HEK293 (cell line): Measurements from ENCODE around the gene ZNF175.

Experiments
- CTCF ChIA-PET: fragments of 350-600 bp; formaldehyde crosslinking; extraction: SDS; loops from one replicate; lab custom pipeline; 2021; ENCODE audit warnings: antibody characterized with exemption; lab: Yijun Ruan, JAX
- POLR2A ChIA-PET: fragments of 300-600 bp; formaldehyde crosslinking; extraction: SDS; loops from one replicate; lab custom pipeline; 2020; ENCODE audit warnings: antibody characterized with exemption, inconsistent platforms; lab: Yijun Ruan, JAX
- H3K27ac ChIP-seq: fragments of 200-500 bp; sonication (Bioruptor generic); 2 replicates; pipeline ENCODE4 v1.5.1; 2014; ENCODE audit warnings: low read depth, low read length, control low read depth, inconsistent platforms; ENCODE audit errors: extremely low read depth
- H3K36me3 ChIP-seq, 2 experiments: fragments of 200-500 bp in 1 of 2; sonication (Bioruptor generic) in 1 of 2; 1 replicate in 1 of 2; 2 replicates in 1 of 2; pipeline ENCODE4 v1.5.1; 2014 to 2017; ENCODE audit warnings: inconsistent platforms in 2 of 2, low read length in 2 of 2; ENCODE audit not compliant: control insufficient read depth in 2 of 2, insufficient read depth in 1 of 2
- H3K4me1 ChIP-seq: fragments of 200-500 bp; sonication (Bioruptor generic); 2 replicates; pipeline ENCODE4 v1.5.1; 2014; ENCODE audit warnings: mild to moderate bottlenecking, low read length, inconsistent platforms; ENCODE audit not compliant: control insufficient read depth, insufficient read depth
- H3K4me3 ChIP-seq: 2 replicates; pipeline ENCODE4 v1.5.1; 2011; ENCODE audit warnings: low read depth, mild to moderate bottlenecking, control low read depth, low read length, moderate library complexity
- H3K9me3 ChIP-seq: fragments of 200-500 bp; sonication (Bioruptor generic); 2 replicates; pipeline ENCODE4 v1.5.1; 2014; ENCODE audit warnings: low read depth, low read length, inconsistent platforms; ENCODE audit not compliant: control insufficient read depth, insufficient read depth
- GLI4 ChIP-seq: fragments of 450-650 bp; formaldehyde crosslinking; IDR thresholded peaks from 2 replicates; pipeline ENCODE4 v1.5.1; 2016; ENCODE audit warnings: missing biosample characterization, missing genetic modification characterization
- SALL2 ChIP-seq: fragments of 450-650 bp; formaldehyde crosslinking; IDR thresholded peaks from 2 replicates; pipeline ENCODE4 v1.5.0; 2017; ENCODE audit warnings: missing biosample characterization, mild to moderate bottlenecking, missing genetic modification characterization, borderline replicate concordance
- SP2 ChIP-seq: fragments of 450-650 bp; formaldehyde crosslinking; IDR thresholded peaks from 2 replicates; pipeline ENCODE4 v1.5.1; 2016; ENCODE audit warnings: missing biosample characterization, missing genetic modification characterization
- ZBTB7A ChIP-seq: fragments of 450-650 bp; formaldehyde crosslinking; IDR thresholded peaks from 2 replicates; pipeline ENCODE4 v1.5.1; 2016; ENCODE audit warnings: low read depth, missing biosample characterization, missing genetic modification characterization
- ZFHX2 ChIP-seq: fragments of 450-650 bp; formaldehyde crosslinking; conservative IDR thresholded peaks from 2 replicates; pipeline ENCODE4 v1.5.1; 2016; ENCODE audit warnings: missing biosample characterization, missing genetic modification characterization
- ZNF112 ChIP-seq: fragments of 450-650 bp; formaldehyde crosslinking; IDR thresholded peaks from 2 replicates; pipeline ENCODE4 v1.5.0; 2017; ENCODE audit warnings: missing biosample characterization, missing genetic modification characterization
- ZNF121 ChIP-seq: fragments of 450-650 bp; formaldehyde crosslinking; IDR thresholded peaks from 2 replicates; pipeline ENCODE4 v1.5.1; 2016; ENCODE audit warnings: missing biosample characterization, missing genetic modification characterization
- ZNF132 ChIP-seq: fragments of 450-650 bp; formaldehyde crosslinking; IDR thresholded peaks from 2 replicates; pipeline ENCODE4 v1.5.1; 2017; ENCODE audit warnings: missing biosample characterization, missing genetic modification characterization, borderline replicate concordance
- ZNF175 ChIP-seq: fragments of 450-650 bp; formaldehyde crosslinking; IDR thresholded peaks from 2 replicates; pipeline ENCODE4 v1.5.1; 2016; ENCODE audit warnings: missing biosample characterization, missing genetic modification characterization
- ZNF19 ChIP-seq: fragments of 450-650 bp; formaldehyde crosslinking; IDR thresholded peaks from 2 replicates; pipeline ENCODE4; 2016; ENCODE audit warnings: missing biosample characterization, missing genetic modification characterization, low read depth
- ZNF221 ChIP-seq: fragments of 450-650 bp; formaldehyde crosslinking; IDR thresholded peaks from 2 replicates; pipeline ENCODE4 v1.5.1; 2017; ENCODE audit warnings: missing biosample characterization, missing genetic modification characterization, borderline replicate concordance
- ZNF404 ChIP-seq: fragments of 450-650 bp; formaldehyde crosslinking; IDR thresholded peaks from 2 replicates; pipeline ENCODE4 v1.5.1; 2017; ENCODE audit warnings: missing biosample characterization, missing genetic modification characterization
- ZNF416 ChIP-seq: fragments of 450-650 bp; formaldehyde crosslinking; IDR thresholded peaks from 2 replicates; pipeline ENCODE4 v1.5.1; 2016; ENCODE audit warnings: missing biosample characterization, missing genetic modification characterization
- ZNF473 ChIP-seq: fragments of 450-650 bp; formaldehyde crosslinking; IDR thresholded peaks from 2 replicates; pipeline ENCODE4 v1.5.1; 2017; ENCODE audit warnings: missing biosample characterization, missing genetic modification characterization
- ZNF571 ChIP-seq: fragments of 450-650 bp; formaldehyde crosslinking; IDR thresholded peaks from 2 replicates; pipeline ENCODE4 v1.5.0; 2017; ENCODE audit warnings: missing biosample characterization, missing genetic modification characterization
- ZNF624 ChIP-seq: fragments of 450-650 bp; formaldehyde crosslinking; IDR thresholded peaks from 2 replicates; pipeline ENCODE4 v1.5.1; 2017; ENCODE audit warnings: missing biosample characterization, missing genetic modification characterization
- ZNF768 ChIP-seq: fragments of 450-650 bp; formaldehyde crosslinking; IDR thresholded peaks from 2 replicates; pipeline ENCODE4 v1.5.1; 2018; ENCODE audit warnings: missing biosample characterization, mild to moderate bottlenecking, missing genetic modification characterization
- ZNF785 ChIP-seq: fragments of 450-650 bp; formaldehyde crosslinking; IDR thresholded peaks from 2 replicates; pipeline ENCODE4 v1.5.1; 2016; ENCODE audit warnings: missing biosample characterization, missing genetic modification characterization
- ZNF837 ChIP-seq: fragments of 450-650 bp; formaldehyde crosslinking; IDR thresholded peaks from 2 replicates; pipeline ENCODE4 v1.5.1; 2016; ENCODE audit warnings: missing biosample characterization, missing genetic modification characterization
- ZNF843 ChIP-seq: fragments of 450-650 bp; formaldehyde crosslinking; IDR thresholded peaks from 2 replicates; pipeline ENCODE4 v1.5.1; 2016; ENCODE audit warnings: missing biosample characterization, missing genetic modification characterization
- TF ChIP-seq, protein P1 (sequence below): fragments of 450-650 bp; formaldehyde crosslinking; IDR thresholded peaks from 2 replicates; pipeline ENCODE4 v1.5.1; 2017; ENCODE audit warnings: missing biosample characterization, missing genetic modification characterization
- TF ChIP-seq, protein P2 (sequence below): fragments of 450-650 bp; formaldehyde crosslinking; IDR thresholded peaks from 2 replicates; pipeline ENCODE4 v1.5.1; 2017; ENCODE audit warnings: missing biosample characterization, missing genetic modification characterization

Gene ZNF175

DNA sequence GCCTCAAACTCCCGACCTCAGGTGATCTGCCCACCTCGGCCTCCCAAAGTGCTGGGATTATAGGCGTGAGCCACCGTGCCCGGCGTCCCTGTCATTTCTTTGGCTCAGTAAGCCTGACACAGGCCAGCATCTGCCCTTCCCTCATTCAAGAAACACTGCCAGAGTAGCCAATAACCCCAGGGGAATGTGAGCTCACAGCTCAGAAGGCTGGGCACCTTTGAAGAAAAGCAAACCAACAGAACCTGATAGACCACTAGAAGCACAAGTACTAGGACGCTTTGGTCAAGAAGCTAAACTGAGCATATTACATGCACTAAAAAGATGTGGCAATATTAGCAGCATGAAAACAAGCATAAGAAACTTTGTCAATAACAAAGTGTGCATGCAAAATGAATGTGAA is 44.9 kb downstream of the ZNF175 start:
- H3K4me1 ChIP-seq = no peaks in the 10 kb centered on the region
- H3K9me3 ChIP-seq = no peaks in the 10 kb centered on the region
- ChIA-PET CTCF (interaction anchor here (1.2 to 2.1 kb wide), 3 partner anchors 8 to 44 kb away, joined by 4 to 8 read pairs (median 4); no protein-coding TSS in a partner anchor), POLR2A (no interaction called here)
- TF ChIP-seq ZNF121 (tag by site-specific recombination) = no peak
- H3K4me3 ChIP-seq = no peak overlapping the region
- H3K27ac ChIP-seq = no peak overlapping the region
- H3K36me3 ChIP-seq = no peaks in the 10 kb centered on the region

DNA sequence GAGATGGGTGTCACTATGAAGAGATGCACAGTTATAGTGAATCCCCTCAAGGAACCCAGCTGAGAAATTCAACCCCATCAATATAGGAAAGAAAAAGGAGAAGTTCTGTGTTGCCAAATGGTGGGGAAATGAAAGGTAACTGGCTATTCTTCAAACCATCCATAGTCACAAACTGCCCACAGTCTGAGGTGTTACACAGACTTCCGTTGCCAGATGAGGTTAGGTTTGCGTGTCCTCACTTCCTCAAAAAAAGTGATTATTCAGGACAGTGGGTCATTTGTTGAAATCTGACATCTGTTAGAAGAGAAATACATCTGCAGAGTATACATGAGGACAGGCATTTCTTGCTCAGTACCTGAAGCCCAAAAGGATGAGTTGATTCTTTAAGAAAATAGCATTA is 50.1 kb downstream of the ZNF175 start:
- POLR2A ChIA-PET = no interaction called here
- H3K4me1 ChIP-seq = no peaks in the 10 kb centered on the region
- H3K4me3 ChIP-seq = no peak overlapping the region
- H3K36me3 ChIP-seq = no peaks in the 10 kb centered on the region
- CTCF ChIA-PET = interaction anchor here (0.5 to 1.1 kb wide), 3 partner anchors 13 to 106 kb away, joined by 4 read pairs; no protein-coding TSS in a partner anchor
- TF ChIP-seq, protein P1, sequence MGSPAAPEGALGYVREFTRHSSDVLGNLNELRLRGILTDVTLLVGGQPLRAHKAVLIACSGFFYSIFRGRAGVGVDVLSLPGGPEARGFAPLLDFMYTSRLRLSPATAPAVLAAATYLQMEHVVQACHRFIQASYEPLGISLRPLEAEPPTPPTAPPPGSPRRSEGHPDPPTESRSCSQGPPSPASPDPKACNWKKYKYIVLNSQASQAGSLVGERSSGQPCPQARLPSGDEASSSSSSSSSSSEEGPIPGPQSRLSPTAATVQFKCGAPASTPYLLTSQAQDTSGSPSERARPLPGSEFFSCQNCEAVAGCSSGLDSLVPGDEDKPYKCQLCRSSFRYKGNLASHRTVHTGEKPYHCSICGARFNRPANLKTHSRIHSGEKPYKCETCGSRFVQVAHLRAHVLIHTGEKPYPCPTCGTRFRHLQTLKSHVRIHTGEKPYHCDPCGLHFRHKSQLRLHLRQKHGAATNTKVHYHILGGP (tag by site-specific recombination) = no peak
- no peak for TF ChIP-seq SALL2 (tag by site-specific recombination)
- TF ChIP-seq ZNF132 (tag by site-specific recombination) = no peak
- TF ChIP-seq, protein P2, sequence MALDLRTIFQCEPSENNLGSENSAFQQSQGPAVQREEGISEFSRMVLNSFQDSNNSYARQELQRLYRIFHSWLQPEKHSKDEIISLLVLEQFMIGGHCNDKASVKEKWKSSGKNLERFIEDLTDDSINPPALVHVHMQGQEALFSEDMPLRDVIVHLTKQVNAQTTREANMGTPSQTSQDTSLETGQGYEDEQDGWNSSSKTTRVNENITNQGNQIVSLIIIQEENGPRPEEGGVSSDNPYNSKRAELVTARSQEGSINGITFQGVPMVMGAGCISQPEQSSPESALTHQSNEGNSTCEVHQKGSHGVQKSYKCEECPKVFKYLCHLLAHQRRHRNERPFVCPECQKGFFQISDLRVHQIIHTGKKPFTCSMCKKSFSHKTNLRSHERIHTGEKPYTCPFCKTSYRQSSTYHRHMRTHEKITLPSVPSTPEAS = no peak
- no peak for TF ChIP-seq ZNF624 (tag by site-specific recombination)
- no peak for TF ChIP-seq ZNF837 (tag by site-specific recombination)
- TF ChIP-seq ZNF785 (tag by site-specific recombination) = no peak
- no peak for TF ChIP-seq ZNF416
- TF ChIP-seq ZNF571 (tag by site-specific recombination) = no peak
- TF ChIP-seq ZNF843 (tag by site-specific recombination) = no peak
- no peak for TF ChIP-seq ZNF221 (tag by site-specific recombination)
- TF ChIP-seq ZNF121 (tag by site-specific recombination) = no peak
- TF ChIP-seq ZNF473 (tag by site-specific recombination) = no peak
- TF ChIP-seq GLI4 (tag by site-specific recombination) = no peak
- TF ChIP-seq ZNF404 = no peak
- no peak for TF ChIP-seq ZFHX2 (tag by site-specific recombination)
- H3K9me3 ChIP-seq = no peaks in the 10 kb centered on the region
- no peak overlapping the region for H3K27ac ChIP-seq

DNA sequence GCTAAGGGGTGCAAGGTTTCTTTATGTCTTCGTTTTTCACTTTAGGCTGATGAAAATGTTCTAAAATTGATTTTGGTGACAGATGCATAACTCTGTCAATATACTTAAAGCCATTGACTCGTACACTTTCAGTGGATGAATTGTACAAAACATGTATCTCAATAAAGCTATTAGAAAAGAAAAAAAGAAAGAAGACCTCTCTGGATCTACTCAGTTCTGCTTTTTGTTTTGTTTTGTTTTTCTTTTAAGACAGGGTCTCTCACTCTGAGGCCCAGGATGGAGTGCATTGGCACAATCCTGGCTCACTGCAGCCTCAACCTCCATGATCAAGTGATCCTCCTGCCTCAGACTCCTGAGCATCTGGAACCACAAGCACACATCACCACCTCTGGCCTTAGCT is 55.6 kb downstream of the ZNF175 start:
- POLR2A ChIA-PET = no interaction called here
- TF ChIP-seq ZBTB7A (tag by site-specific recombination) = no peak
- TF ChIP-seq ZNF175 = no peak
- no peak for TF ChIP-seq ZNF19 (tag by site-specific recombination)
- no peak for TF ChIP-seq ZNF768 (tag by site-specific recombination)
- TF ChIP-seq SP2 (tag by site-specific recombination) = no peak
- no peak for TF ChIP-seq ZNF112 (tag by site-specific recombination)

More for the DNA sequence above, 55.6 kb downstream of the ZNF175 start:
- H3K36me3 ChIP-seq = no peaks in the 10 kb centered on the region
- H3K27ac ChIP-seq = no peak overlapping the region
- CTCF ChIA-PET = interaction anchor here (1.0 to 1.6 kb wide), 2 partner anchors 11 to 229 kb away, joined by 3 read pairs; no protein-coding TSS in a partner anchor
- no peaks in the 10 kb centered on the region for H3K4me1 ChIP-seq
- no peaks in the 10 kb centered on the region for H3K9me3 ChIP-seq
- no peak overlapping the region for H3K4me3 ChIP-seq
